GM21423 (cell line): ENCODE results near the gene BBC3.
"Not testable (repeated sequence)": the region's sequence is repeated elsewhere in the genome, so short reads cannot be mapped to it uniquely, and the experiment has no call there.

Experiments used
- ATAC-seq: cut with Tn5 transposase; IDR thresholded peaks from one replicate; pipeline ENCODE4 v1.9.1; 2021; ENCODE audit warnings: mild to moderate bottlenecking, moderate library complexity; ENCODE audit not compliant: unreplicated experiment

Gene BBC3

DNA sequence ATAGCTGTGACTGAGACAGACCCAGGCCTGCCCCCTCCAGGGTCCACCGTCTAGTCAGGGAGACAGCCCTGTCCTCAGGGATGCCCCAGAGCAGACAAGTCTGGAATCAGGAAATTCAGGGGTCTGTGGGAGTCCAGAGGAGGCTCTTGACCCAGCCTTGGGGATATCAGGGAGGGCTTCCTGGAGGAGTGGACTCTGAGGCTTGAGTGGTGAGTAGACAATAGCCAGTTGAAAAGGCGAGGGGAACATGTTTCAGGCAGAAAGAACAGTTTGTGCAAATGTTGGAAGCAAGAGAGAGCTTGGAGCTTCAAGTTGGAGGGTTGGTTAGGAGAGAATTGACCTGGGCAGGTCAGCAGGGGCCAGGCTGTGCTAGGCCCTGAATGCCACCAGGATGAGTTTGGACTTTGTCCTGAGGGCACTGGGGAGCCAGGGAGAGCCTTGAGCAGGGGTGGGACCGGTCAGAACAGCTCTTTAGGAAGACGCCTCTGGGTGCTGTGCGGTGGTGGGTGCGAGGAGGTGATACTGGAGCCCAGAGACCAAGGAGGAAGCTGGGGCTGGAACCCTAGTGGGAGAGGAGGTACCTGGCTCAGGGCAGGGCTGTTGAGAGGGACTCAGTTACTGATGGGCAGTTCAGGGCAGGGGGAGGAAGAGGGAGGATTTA is 28.0 kb upstream of the BBC3 start:
- no peak for ATAC-seq

DNA sequence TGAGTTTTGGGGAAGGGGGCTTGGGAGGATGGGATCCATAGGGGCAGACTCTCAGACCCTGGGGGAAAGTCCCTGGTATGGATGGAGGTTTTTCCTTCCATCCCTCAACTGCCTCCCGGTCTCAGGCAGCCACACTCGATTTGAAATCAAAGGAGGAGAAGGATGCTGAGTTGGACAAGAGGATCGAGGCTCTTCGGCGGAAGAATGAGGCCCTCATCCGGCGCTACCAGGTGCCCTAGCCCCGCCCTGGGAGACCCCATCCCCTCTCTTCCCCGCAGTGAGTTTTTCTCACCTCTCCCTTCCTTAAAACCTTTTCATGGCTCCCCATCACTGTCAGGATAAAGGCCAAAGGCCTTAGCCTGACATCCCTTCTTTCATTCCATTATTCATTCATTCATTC is 27.4 kb upstream of the BBC3 start:
- ATAC-seq: no peak

DNA sequence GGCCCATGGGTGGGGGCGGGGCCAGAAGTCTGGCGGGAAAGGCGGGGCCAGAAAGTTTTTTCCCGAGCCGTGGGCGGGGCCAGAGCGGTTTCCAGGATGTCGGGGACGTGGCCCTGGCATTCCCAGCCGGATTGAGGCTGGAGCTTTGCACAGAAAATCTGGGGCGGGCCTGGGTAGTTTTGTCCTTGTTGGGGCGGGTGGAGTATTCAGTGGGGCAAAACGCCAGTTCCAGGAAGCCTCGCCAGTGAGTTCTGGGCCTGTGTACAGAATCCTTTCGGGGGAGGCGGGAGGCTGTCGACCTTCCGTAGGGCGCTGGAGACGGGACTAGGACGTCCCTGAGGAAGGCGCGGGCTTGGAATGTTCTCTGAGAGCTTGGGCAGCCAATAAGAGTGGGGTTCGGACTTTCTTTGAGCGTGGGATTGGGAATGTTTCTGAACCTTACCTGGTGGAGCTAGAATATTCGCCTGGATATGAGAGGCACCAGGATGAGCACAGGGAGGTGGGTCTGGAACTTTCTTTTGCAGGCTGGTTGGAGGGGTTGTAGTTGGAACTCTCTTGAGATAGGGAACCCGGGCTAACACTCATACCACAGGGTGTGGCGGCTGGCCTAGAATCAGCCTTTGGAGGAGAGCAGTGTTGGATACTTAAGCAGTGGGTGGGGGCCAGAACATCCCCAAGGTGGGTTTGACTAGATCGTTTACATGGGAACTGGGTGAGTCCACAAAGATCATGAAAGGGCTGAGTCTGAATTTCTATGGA is 26.6 kb upstream of the BBC3 start:
- no peak for ATAC-seq

DNA sequence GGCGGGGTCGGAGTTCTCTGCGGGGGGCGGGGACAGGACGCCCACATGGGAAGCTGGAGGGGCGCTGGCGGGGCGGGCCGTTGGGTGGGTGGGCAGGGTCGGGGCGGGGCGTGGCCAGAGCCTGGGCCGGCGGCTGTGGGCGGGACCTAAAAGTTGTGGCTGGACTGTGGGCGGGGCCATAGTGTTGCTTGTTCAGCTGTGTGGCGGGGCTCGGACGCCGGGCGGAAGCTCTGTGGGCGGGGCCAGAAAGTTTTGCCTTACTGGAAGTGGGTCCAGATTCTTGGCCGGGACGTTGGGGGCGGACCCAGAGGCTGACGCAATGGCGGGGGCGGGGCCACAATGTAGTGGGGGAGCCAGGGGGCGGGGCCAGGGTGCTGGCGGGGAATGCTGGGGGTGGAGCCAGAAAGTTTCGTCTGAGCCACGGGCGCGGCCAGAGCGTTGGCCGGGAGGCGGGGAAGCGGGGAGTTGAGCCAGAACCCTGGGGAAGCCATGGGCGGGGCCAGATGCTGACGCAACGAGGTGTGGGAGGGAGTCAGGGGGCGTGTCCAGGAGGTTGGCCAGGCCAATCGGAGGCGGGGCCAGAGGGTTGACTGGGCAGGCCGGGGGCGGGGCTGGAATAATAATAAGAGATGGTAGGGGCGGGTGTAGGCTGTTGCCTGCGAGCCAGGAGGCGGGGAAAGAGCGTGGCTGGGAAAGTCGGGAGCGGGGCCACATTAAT is 25.9 kb upstream of the BBC3 start:
- ATAC-seq: peak; percentile 68

DNA sequence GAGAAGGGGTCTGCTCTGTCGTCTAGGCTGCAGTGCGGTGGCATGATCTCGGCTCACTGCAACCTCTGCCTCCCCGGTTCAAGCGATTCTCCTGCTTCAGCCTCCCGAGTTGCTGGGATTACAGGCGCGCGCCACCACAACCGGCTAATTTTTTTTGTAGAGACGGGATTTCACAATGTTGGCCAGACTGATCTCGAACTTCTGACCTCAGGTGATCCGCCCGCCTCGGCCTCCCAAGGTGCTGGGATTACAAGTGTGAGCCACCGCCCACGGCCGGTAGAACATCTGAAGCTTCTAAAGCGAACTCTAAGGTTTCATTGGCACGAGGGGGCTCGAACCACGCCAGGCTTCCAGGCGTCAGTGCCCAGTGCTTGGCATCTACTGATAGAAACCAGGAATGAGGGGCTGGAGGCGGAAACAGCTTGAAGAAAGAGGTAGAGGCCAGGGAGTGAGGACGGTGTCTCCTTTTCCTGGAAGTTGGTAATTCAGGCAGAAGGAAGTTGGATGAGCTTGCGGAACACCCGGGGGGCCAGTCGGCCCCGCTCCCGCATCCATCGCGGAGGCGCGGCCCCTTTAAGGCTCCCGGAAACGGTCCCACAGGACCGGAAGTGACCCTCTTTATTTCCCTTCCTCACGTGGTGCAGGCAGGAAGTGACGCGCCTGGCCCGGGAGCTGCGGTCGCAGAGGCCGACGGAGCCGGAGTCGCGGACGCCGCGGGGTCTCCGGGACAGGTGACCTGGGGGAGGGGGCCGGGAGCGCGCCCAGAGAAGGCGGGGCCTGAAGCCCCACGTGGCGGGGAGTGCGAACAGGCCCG is 25.1 kb upstream of the BBC3 start, which contains the start of gene CCDC9:
TSS of gene CCDC9 (plus strand) at position 647 of the 814 bp plus-strand sequence. CDS start 1,876 bp downstream, outside the sequence.
- peak; percentile 47 for ATAC-seq

DNA sequence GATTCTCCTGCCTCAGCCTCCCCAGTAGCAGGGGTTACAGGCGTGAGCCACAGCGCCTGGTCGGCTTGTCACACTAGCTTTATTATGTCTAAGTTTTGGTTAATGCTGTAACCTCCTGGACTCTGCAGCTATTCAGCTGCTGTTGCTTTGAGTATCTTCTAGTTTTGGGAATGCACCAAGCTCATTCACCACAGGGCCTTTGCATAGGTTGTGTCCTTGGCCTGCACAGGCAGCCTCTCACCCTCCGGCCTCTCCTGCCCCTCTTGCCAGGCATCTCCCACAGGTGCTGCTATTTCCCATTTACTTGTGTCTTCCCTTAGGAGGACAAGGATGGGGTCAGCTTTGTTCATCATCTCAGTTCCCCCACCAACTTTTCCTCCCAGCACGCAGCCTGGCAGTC is 23.0 kb upstream of the BBC3 start:
- ATAC-seq: no peak

DNA sequence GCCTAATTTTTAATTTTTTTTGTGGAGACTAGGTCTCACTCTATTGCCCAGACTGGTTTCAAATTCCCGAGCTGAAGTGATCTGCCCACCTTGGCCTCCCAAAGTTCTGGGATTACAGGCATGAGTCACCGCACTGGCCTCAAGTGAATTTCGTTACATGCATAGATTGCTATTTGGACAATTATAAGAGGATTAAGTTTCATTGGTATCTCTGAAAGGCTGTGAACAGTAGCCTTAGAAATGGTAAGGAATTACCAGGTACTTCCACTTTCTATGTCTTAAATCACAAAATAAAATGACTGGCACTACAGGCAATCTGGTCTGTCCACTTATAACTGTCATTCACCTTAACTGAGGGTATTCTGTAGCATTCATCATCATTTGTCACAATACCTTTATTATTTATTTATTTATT is 22.5 kb upstream of the BBC3 start:
- ATAC-seq: no peak

DNA sequence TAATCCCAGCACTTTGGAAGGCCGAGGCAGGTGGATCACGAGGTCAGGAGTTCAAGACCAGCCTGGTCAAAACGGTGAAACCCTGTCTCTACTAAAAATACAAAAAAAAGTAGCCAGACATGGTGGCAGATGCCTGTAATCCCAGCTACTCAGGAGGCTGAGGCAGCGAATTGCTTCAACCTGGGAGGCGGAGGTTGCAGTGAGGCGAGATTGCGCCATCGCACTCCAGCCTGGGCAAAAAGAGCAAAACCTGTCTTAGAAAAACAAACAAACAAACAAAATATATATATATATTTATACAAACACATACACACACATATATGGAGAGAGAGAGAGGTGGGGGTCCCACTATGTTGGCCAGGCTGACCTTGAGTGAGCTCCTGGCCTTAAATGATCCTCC is 22.0 kb upstream of the BBC3 start:
- not testable (repeated sequence) for ATAC-seq

DNA sequence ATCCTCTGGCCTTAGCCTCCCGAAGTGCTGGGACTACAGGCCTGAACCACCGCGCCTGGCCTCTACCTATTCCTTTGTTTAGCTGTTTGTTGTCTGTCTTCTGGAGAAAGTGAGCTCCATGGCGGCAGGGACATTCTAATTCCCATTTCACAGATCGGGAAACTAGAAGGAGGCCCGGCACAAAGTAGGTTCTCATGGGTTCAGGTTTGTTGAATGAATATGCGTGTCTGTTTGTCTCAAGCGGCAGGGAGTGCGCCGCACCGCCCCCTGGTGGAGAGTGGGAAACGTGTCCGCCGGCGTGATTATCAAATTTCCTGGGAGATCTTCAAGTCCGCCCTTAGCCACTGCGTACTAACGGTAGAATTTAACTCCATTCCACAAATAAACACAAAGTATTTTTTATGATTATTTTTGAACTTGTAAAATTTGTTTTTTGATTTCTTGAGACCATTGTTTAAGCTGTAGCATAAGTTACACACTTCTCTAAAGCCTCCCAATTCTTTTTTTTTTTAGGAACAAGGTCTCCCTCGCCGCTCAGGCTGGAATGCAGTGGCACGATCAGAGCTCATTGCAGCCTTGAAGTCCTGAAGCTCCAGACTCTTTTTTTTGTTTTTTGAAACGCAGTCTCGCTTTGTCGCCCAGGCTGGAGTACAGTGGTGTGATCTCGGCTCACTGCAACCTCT is 16.4 kb upstream of the BBC3 start:
- ATAC-seq: no peak

DNA sequence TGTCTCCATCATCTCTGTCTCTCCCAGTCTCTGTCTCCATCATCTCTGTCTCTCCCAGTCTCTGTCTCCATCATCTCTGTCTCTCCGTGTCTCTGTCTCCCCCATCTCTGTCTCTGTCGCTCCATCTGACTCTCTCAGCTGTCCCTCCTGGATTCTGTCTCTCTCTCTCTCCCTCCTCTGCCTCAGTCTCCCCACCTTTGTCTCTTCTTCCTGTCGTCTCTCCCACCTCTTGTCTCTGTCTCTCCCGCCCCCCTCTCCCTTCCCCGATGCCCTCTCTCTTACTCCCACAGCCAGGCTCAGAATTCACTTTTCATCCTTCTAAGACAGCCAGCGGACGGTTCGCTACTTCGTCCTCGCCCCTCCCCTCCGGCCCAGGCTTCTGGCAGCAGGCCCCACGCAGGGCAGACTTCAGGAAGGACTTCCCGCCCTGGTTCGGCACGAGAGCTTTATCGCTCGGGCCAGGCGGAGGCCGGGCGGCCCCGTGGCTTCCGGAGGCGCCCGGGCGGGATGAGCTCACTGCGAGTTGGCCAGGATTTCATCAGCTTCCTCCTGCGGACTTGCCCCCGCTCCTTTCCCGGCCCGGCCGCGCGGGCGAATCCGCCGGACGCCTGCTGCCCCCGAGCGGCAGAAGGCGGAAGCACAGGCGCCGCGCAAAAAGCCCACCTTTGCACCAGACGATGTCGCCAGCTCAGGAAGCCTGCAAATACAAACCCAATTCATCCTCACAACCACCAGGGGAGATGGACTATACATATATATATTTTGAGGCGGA is 13.0 kb upstream of the BBC3 start:
- ATAC-seq: peak; percentile 74

DNA sequence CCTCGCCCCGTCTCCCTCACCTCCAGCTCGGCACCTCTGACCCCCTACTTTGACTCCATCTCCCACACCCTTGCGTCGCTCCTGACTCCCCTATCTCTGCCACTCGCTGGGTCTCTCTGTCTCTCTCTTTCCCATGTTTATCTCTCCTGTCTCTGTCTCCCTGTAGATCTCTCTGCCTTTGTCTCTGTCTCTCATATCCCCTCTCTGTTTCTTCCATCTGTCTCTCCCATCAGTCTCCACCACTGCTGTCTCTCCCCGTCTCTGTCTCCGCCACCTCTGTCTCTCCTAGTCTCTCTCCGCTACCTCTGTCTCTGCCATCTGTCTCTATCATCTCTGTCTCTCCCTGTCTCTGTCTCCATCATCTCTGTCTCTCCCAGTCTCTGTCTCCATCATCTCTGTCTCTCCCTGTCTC is 12.4 kb upstream of the BBC3 start:
- no peak for ATAC-seq

DNA sequence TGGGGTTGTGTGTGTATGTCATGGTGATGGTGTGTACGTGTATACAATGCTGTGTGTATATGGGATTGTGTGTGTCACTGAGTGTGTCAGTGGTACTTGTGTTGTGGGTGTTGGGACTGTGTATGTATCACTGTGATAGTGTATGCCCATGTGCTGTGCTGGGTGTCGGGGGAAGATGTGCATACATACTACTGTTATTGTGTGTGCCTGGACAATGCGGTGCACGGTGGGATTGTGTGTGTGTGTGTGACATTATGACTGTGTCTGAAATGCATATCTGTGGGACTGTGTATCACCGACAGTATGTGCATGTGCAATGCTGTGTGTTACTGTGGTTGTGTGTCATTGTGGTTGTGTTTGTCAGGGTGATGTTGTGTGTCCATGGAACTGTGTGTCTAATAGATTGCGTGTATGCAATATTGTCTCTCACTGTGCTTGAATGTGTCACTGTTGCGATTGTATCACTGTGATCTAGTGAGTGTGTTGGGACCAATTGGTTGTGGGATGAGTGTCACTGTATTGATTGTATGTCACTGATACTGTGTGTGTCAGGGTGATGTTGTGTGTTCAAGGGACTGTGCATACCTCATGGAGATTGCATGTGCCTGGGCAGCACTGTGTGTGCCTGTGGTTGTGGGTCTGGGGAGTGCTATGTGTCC is 11.0 kb upstream of the BBC3 start:
- ATAC-seq: no peak

DNA sequence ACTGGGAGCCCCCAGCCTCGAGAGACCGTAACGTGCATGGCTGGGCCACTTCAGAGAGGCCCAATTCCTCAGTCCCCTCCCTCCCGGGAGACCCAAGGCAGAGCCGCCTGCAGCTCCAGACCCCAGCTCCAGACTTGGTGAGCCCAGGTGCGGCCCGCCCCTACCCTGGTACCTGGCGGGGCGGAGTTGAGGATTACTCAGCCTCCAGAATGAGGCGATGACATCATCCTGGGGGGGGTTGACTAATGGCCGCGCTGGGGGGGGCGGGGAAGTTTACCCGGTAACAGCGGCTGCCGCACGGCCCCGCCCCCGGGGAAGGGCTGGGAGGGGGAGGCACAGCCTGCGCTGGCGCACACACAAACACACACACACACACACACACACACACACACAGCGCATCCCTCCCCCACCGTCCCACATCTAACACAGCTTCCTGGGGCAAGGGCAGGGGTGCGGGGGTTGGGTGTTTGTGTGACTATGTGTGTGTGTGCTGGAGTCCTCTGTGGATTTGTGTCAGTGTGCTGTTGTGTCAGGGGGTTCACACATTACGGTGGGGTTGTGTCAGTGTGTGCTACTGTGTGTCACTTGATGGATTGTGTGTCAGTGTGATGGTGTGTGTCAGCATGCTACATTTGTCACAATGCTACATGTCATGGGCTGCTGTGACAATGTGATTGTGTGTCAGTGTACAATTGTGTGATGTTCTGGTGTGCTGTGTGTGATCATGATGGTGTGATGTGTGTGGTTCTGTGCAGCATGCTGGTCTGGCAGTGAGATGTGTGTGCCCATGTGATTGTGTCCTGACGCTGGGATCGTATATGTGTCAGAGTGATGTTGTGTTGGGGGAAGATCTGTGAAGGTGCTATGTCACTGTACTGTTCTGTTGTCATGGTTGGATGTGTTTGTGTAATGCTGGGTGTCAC is 10.3 kb upstream of the BBC3 start:
- no peak for ATAC-seq

DNA sequence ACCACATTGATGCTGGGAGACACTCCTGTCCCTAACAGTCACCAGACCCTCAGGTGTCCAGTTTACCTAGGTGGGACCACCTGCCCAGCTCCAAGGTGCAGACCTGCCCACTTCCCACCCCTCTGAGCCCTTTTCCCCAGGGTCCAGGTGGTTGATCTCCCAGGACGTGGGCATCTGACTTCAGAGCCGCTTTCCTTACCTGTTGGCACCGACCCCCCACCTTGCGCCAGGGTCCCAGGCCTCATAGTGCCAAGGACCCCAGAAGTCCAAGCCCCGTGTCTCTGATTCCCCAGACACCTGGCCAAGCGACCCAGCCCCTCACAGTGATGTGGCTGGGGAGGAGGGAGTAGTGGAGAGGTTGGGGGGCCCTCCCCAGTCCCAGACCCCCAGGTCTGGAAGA is 9.6 kb upstream of the BBC3 start:
- no peak for ATAC-seq

DNA sequence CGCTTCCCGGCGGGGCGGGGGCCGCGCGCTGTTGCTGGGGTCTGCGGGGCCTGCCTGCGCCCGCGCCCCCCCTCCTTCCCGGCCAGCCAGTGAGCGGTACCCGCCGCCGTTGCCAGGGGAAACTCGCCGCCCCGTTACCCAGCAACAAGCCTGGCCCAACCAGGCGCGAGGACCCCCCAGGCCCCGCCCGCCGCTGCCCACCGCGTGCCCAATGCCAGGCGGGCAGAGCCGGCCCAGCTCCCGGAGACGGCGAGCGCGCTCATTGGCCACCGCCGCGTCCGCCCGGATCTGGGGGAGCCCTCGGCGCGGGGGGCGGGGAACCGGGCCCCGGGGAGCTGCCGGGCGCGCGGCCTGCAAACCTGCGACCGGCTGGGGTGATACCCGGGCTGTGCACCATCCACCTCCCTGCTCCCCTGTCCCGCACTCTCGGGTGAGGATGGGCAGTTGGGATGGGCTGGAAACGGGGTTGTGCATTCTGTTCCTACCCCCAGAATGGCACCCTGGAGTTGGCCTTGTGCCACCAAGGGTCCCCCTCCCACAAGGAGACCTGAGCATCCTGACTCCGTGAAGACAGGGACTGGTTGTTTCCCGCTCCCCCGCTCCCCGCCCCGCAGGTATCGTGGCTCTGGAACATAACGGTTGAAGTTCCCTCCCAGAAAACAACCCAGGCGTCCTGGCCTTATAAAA is 8.8 kb upstream of the BBC3 start:
- ATAC-seq: no peak

DNA sequence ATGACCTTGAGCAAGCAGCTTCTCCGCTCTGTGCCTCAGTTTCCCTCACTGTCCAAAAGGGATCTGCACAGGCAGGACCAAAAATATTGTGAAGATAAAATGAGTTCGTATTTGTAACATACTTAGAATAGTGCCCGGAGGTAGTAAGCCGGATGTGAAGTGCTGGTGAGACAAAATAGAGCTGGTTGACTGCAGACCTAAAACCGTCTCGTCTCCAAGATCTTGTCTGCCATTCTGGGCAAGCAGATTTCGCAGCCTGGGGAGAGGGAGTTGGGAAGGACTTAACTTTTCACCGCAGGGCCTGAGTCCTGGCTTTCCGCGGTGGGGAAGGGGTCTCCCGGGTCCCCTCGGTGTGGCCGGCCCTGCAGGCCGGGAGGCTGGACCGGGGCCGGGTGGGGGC is 8.2 kb upstream of the BBC3 start:
- ATAC-seq: no peak

DNA sequence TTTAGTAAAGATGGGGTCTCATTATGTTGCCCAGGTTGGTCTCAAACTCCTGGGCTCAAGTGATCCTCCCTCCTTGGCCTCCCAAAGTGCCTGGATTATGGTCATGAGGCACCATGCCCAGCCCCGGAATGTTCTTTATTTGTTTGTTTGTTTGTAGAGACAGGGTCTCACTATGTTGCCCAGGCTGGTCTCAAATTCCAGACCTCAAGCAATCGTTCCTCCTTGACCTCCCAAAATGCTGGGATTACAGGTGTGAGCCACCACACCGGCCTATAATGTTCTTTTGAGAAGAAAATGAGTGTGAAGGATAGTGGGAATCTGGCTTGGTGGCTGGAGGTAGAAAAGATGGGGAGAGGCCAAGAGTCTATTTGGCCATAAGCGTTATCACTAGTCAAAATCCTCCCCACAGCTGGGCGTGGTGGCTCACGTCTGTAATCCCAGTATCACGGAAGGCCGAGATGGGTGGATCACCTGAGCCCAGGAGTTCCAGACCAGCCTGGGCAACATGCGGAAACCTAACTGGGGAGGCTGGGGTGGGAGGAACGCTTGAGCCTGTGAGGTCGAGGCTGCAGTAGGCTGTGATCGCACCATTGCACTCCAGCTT is 5.2 kb upstream of the BBC3 start:
- ATAC-seq: no peak
